Panc1 (cell line): Measurements from ENCODE around the gene PPP3R1. TPM values are rescaled to one million over a fixed set of nuclear protein-coding genes. Genes with fewer than 3 reads are reported as not detected.

Experiments
- ATAC-seq: fragments of 200-7000 bp; cut with Tn5 transposase; 2 replicates; pipeline ENCODE4 v1.9.1; 2020; ENCODE audit warnings: mild to moderate bottlenecking, moderate library complexity
- BruUV-seq: library from RNA; stranded (reverse); fragments of 400-500 nt; replicated peaks from 2 replicates; lab custom pipeline; 2021; lab: Mats Ljungman, UMichigan
- CTCF ChIA-PET: fragments of 300-600 bp; sonication (Branson Sonifier 250); formaldehyde crosslinking; loops from one replicate; lab custom pipeline; 2022; ENCODE audit warnings: antibody characterized with exemption; lab: Charles Lee
- POLR2A ChIA-PET: fragments of 300-600 bp; sonication (Branson Sonifier 250); formaldehyde crosslinking; loops from one replicate; lab custom pipeline; 2022; ENCODE audit warnings: antibody characterized with exemption; lab: Charles Lee
- DNase-seq: peaks from one replicate; pipeline ENCODE4 v3.0.0-alpha.2; 2010; ENCODE audit warnings: low read depth, low spot score
- H3K27ac ChIP-seq: 2 replicates; pipeline ENCODE4 v1.5.1; 2011; ENCODE audit warnings: mild to moderate bottlenecking, low read length, inconsistent platforms
- H3K27me3 ChIP-seq: fragments of 200-500 bp; sonication (Bioruptor generic); 2 replicates; pipeline ENCODE4 v1.6.0; 2014; ENCODE audit warnings: low read length, inconsistent platforms; ENCODE audit not compliant: control insufficient read depth, insufficient read depth
- H3K36me3 ChIP-seq: fragments of 200-500 bp; sonication (Bioruptor generic); 2 replicates; pipeline ENCODE4 v1.5.1; 2014; ENCODE audit warnings: inconsistent platforms, mild to moderate bottlenecking, low read length, moderate library complexity; ENCODE audit not compliant: control insufficient read depth, insufficient read depth
- H3K4me1 ChIP-seq: 2 replicates; pipeline ENCODE4 v1.5.1; 2011; ENCODE audit warnings: inconsistent platforms, mild to moderate bottlenecking, low read length, moderate library complexity; ENCODE audit not compliant: control insufficient read depth, insufficient read depth
- H3K4me3 ChIP-seq, 2 experiments: 2 replicates each; pipeline ENCODE4 v1.5.1; 2011 to 2012; ENCODE audit warnings: low read depth in 2 of 2, low read length in 2 of 2, mild to moderate bottlenecking in 2 of 2, inconsistent platforms in 1 of 2, moderate library complexity in 1 of 2
- H3K9me3 ChIP-seq: fragments of 200-500 bp; sonication (Bioruptor generic); 2 replicates; pipeline ENCODE4 v1.5.1; 2014; ENCODE audit warnings: low read depth, mild to moderate bottlenecking, inconsistent platforms, low read length, moderate library complexity; ENCODE audit not compliant: control insufficient read depth, insufficient read depth
- CTCF ChIP-seq: fragments of 450-650 bp; IDR thresholded peaks from 2 replicates; pipeline ENCODE4 v1.5.1; 2017; ENCODE audit warnings: mild to moderate bottlenecking
- POLR2AphosphoS5 ChIP-seq: IDR thresholded peaks from 2 replicates; pipeline ENCODE4 v1.6.1; 2012; ENCODE audit warnings: mild to moderate bottlenecking, low read depth, low read length, moderate library complexity
- REST ChIP-seq, 2 experiments: IDR thresholded peaks; 2 replicates each; pipeline ENCODE4 v1.6.1; 2011 to 2012; ENCODE audit warnings: low read depth in 2 of 2, control low read depth in 1 of 2, low read length in 1 of 2, mild to moderate bottlenecking in 1 of 2, moderate library complexity in 1 of 2; ENCODE audit not compliant: insufficient read depth in 1 of 2
- SIN3A ChIP-seq: IDR thresholded peaks from 2 replicates; pipeline ENCODE4 v1.6.1; 2012; ENCODE audit warnings: low read depth, mild to moderate bottlenecking, low read length, moderate library complexity, borderline replicate concordance; ENCODE audit not compliant: insufficient read depth
- TCF7L2 ChIP-seq: IDR thresholded peaks from 2 replicates; pipeline ENCODE4 v1.6.1; 2011; ENCODE audit warnings: mild to moderate bottlenecking, low read depth, low read length, inconsistent platforms
- in situ Hi-C: cut with HindIII; loops from 2 replicates; pipeline ENCODE4 v1.10.0; 2016; ENCODE audit warnings: low sequenced_read_pairs, low pct_unique_long_range_greater_than_20kb
- intact Hi-C: fragments of 100-400 bp; cut with micrococcal nuclease; formaldehyde crosslinking; loops from one replicate; pipeline ENCODE4 v1.10.0; 2022; ENCODE audit not compliant: unreplicated experiment
- total RNA-seq: library from RNA; stranded (reverse); gene quantifications from one replicate; pipeline ENCODE4 v1.2.1, GENCODE V29; 2021; ENCODE audit not compliant: unreplicated experiment

PPP3R1 gene
- total RNA-seq, 1 experiment from 2014 or later: 77.9 TPM

- BruUV-seq: no TSS peak
- Histone ChIP-seq H3K4me3 (no peak overlapping the region), H3K9me3 (no peaks in the 10 kb centered on the region), H3K4me1 (peaks cover 6% of the 10 kb centered on the region), H3K27me3 (no peaks in the 10 kb centered on the region), H3K36me3 (no peaks in the 10 kb centered on the region; the same call in 1 of the 2 replicates), H3K27ac (no peak overlapping the region)
- no peak for TF ChIP-seq TCF7L2
- no peak for TF ChIP-seq SIN3A
- TF ChIP-seq REST (IDR thresholded peaks at IDR 0.05; ENCODE audit: insufficient read depth in 1 of 2, low read depth in 2 of 2, low read length in 1 of 2): no peak
- no peak for TF ChIP-seq CTCF
- no peak for TF ChIP-seq POLR2AphosphoS5
- in situ Hi-C loops: no loop called here
- intact Hi-C loops: no loop called here
- ChIA-PET CTCF (no interaction called here), POLR2A (no interaction called here)
- DNase-seq (no peak), ATAC-seq (no peak)
These were observed 52.1 kb downstream of the PPP3R1 start for GRCh38 chr2:68200157-68200787.

GRCh38 chr2:68196120-68196716 is 56.1 kb downstream of the PPP3R1 start:
- H3K9me3 ChIP-seq: no peaks in the 10 kb centered on the region
- no peak for TF ChIP-seq REST (IDR thresholded peaks at IDR 0.05; ENCODE audit: insufficient read depth in 1 of 2, low read depth in 2 of 2, low read length in 1 of 2)
- peak; percentile 75; the same call in 1 of the 2 replicates for TF ChIP-seq CTCF
- no peak for TF ChIP-seq POLR2AphosphoS5
- no peaks in the 10 kb centered on the region; the same call in 1 of the 2 replicates for H3K36me3 ChIP-seq
- ATAC-seq (no peak), DNase-seq (no peak)
- intact Hi-C loops: loop anchor here (5.0 kb wide), 1 partner anchor 246 kb away; no protein-coding TSS in a partner anchor
- in situ Hi-C loops: no loop called here
- H3K4me1 ChIP-seq: peaks cover 24% of the 10 kb centered on the region
- ChIA-PET CTCF (interaction anchor here (1.1 to 1.5 kb wide), 3 partner anchors 15 to 87 kb away, joined by 3 to 6 read pairs (median 5); no protein-coding TSS in a partner anchor), POLR2A (interaction anchor here (0.6 kb wide), 1 partner anchor 49 kb away, joined by 3 read pairs; no protein-coding TSS in a partner anchor)
- H3K27me3 ChIP-seq: no peaks in the 10 kb centered on the region
- H3K4me3 ChIP-seq: no peak overlapping the region
- H3K27ac ChIP-seq: no peak overlapping the region
- BruUV-seq: no TSS peak
